ENCODE results near the gene TRPV3.

- no peak for TF ChIP-seq FOS (IDR thresholded peaks at IDR 0.05; ENCODE audit: borderline replicate concordance, insufficient read depth, low read length)
- no peak for TF ChIP-seq CTCF (IDR thresholded peaks at IDR 0.05; ENCODE audit: extremely low read depth in 1 of 2, insufficient read depth in 1 of 2, low read depth in 1 of 2, low read length in 2 of 2)
- TF ChIP-seq EZH2 (IDR thresholded peaks at IDR 0.05; ENCODE audit: borderline replicate concordance, low read depth, low read length, severe bottlenecking): no peak
- TF ChIP-seq POLR2AphosphoS5 (IDR thresholded peaks at IDR 0.05; ENCODE audit: insufficient read depth, low read depth, low read length): no peak
- TF ChIP-seq POLR2A (IDR thresholded peaks at IDR 0.05; ENCODE audit: low read depth, low read length): no peak
- TF ChIP-seq JUN (IDR thresholded peaks at IDR 0.05; ENCODE audit: borderline replicate concordance, insufficient read depth, insufficient read length, low read depth): no peak
- TF ChIP-seq MYC (IDR thresholded peaks at IDR 0.05; ENCODE audit: low read depth, low read length): no peak
- TF ChIP-seq MAX (IDR thresholded peaks at IDR 0.05; ENCODE audit: insufficient read depth, insufficient read length): no peak
- TF ChIP-seq GATA2 (IDR thresholded peaks at IDR 0.05; ENCODE audit: insufficient read depth, insufficient read length, low read depth, low read length): no peak
Measured at GRCh38 chr17:3542410-3543088, 15.1 kb downstream of the TRPV3 start.

All from endothelial cell of umbilical vein (primary cell).